DLD1 (cell line): ENCODE measurements around the gene PCDH9.

Source experiments
- in situ Hi-C: cut with HindIII; loops from 2 replicates; pipeline ENCODE4 v1.10.0; 2017; ENCODE audit warnings: low sequenced_read_pairs

The PCDH9 gene

DNA sequence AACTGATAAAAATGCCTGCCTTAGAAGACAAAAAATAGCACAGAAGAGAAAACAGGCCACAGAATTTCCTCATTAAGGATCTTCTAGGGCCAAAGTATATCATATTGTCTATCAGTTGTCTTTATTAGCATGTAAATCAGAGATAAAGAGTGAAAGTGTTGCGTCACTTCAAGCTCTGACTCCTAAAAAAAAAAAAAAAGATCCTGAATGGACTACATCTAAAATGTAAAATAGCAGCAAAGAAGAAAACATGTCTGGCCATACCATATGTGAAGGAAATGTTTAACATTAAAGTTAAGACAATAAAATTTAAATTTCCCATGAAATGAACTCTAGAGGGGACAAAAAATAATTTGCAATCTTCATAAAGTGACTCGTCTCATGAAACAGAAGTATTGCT, 237.4 kb downstream of the PCDH9 start:
- in situ Hi-C loops, result no loop called here

DNA sequence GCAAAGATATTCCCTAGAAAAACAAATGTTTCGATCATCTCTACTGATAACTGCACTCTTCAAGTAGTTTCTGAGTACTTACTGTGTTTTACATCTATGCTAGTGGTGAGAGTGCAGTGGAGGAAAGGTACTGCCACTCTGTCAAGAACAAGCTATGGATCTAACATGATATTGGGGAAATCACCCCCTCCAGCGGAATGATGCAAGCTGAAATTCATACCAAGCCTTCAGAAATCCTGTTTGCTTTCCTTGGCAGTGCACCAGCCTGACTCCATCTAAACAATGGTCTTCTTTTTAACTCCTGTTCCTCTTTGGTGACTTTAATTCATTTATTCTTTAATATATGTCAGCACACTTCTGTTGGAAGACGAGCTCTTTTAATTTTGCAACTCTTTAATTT, 238.0 kb downstream of the PCDH9 start:
- in situ Hi-C loops, result no loop called here

DNA sequence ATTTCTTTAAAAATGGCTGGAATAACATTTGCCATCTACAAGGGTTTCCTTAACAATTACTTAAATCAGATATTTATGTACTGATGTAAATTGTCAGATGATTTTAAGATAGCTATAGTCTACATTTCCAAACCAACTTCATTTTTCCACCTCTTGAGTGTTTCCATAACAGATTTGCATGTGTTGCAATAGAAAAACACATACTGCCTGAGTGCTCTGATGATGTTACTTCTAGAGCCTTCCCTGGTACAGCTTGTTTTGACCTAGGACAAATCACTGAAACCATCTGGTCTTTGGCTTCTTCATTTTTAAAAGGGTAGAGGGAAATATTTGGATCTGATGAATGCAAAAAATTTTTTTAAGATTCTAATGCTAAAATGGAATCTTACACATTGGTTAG, 245.9 kb downstream of the PCDH9 start:
- in situ Hi-C loops, result no loop called here

DNA sequence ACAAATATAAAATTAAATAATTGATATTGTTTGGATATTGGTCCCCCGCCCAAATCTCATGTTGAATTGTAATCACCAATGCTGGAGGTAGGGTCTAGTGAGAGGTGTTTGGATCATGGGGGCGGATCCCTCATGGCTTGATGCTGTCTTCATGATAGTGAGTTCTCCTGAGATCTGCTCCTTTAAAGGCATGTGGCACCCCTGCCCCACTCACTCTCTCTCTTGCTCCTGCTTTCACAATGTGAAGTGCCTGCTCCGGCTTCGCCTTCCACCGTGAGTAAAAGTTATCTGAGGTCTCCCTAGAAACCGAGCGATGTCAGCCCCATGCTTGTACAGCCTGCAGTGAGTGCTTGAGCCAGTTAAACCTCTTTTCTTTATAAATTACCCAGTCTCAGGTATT, 248.2 kb downstream of the PCDH9 start:
- in situ Hi-C loops, result no loop called here

DNA sequence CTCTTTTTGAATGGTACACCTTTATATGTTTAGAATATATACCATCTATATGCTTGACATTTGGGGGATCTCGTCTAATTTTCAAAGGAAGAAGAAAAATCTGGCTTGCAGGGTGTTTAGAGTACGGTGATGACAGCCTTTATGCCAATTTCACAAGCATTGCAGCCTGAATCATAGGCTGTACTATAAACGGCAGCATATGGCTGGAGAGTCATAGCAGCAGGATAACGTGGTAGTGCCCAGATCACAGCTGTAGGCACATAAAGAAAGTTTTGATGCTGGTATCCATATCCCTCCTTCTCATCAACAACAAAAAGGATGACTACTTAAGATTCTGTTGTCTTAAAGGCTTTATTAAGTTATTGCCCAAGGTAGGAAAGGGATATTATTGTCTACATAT, 253.0 kb downstream of the PCDH9 start:
- in situ Hi-C loops, result no loop called here

DNA sequence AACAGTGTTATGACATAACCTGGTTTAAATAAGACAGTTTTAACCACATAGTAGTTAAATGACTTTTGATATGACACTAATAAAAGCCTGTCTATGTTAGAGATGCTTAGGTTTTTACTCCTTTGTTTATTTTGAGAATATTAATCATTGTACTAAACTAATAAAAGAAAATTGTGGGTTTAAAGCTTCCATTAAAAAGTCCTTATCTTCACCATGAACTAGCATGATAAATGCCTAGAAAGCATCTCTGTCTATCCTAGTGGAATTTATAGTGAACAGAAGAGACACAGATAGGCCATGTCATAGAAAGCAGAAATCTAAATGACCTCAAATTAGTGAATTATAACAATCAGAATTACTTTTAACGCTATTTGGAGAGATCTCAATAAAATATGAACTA, 255.2 kb downstream of the PCDH9 start:
- in situ Hi-C loops, result no loop called here

DNA sequence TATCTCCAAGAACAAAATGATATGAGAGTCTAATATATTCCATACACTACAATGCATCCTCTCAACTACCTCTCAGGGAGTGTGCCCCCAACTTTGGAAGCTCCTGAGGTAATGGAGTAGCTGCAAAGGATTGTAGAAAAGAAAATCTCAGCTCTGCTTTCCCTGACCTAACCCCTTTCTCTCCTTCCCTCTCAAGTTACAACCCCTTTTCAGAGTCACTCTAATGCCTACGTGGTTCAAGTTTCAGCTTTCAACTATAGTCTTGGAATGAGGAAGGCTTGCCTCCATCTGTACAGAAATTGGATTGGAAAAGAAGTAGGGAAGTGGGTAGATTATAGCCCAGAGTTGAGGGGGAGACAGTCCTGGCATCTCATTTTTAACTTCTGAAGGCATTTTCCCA, 256.0 kb downstream of the PCDH9 start:
- in situ Hi-C loops, result no loop called here

DNA sequence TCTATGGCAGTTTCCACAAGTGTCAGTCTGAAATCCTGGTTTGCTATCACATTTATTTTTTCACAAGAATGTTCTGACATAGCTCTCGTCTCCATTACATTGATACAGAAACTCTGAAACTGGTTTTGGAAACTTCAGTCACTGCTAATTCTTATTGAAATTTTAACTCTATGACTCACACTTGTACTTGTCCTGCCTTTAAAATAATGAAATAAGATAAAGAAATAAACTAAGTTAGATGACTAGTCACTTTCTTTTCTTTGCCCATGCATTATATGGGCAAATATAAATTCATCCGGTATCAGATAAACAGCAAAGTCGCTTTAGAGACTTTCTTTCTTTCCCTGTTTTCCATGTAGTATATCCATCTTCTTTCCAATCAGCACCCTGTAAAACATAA, 257.5 kb downstream of the PCDH9 start:
- in situ Hi-C loops, result no loop called here

DNA sequence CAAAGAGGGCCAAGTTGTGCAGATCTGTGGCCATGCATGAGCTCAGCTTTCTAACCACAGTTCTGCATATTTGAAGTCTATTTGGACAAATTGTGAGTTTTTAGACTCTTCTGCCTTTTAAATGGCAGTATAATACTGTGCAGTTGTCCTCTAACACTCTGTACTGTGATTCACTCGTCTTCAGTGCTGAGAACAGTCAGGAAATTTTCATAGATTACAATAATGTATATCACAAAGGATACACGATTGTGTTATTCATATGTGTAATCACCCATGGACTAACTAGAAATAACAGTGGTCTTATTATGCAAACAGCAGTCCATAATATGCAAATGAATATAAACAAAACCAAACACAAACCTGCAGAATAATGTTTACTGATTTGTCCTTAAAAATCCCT, 259.1 kb downstream of the PCDH9 start:
- in situ Hi-C loops, result no loop called here

DNA sequence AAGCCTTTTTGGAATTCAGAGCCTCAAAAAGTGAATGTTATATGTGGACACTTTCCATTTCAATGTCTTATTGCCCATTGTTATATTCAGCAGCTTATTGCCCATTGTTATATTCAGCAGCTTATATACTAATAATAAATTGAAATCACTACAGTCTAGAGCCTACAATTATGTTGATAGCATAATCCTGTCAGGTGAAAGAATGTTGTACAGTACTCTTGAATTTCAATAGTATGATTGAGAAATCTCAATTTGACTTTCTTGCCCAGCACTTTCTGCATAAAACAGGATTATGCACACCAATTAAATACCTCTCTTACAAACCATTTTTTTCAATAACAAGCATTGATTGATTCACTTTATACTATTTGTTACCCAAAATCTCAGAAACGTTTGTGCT, 260.8 kb downstream of the PCDH9 start:
- in situ Hi-C loops, result no loop called here

DNA sequence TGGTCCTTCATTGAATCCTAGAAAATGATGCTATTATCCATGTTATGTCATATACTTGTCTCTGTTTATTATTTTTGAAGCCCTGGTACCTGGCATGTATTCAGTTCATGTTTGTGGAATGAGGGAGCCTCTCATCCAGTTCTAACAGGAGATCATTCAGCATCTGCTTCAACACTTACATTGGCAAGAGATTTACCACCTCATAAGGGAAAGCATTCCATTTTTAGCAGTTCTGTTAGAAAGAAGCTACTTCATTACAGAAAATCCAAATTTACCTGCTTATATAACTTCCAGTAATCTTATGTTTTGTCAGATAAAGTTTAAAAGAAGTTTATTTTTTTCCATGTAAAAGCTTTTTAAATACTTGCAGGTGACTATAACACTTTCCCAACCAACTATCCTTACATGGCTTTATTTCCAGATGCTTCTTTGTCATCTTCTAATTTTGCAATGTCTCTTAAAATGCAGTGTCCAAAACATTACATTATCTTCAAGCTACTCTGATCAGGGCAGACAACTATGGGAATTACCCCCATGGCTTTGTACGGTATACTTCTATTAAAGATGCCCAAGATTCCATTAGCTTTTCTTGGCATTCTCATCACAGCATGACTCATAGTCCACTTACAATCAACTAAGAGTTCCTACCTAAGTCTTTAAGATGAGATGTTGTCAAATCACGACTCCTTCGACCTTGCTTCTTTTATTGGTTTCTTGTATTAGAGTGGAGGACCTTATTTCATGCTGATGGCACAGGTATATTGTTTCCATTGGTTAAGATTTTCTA, 262.1 kb downstream of the PCDH9 start:
- in situ Hi-C loops, result no loop called here

DNA sequence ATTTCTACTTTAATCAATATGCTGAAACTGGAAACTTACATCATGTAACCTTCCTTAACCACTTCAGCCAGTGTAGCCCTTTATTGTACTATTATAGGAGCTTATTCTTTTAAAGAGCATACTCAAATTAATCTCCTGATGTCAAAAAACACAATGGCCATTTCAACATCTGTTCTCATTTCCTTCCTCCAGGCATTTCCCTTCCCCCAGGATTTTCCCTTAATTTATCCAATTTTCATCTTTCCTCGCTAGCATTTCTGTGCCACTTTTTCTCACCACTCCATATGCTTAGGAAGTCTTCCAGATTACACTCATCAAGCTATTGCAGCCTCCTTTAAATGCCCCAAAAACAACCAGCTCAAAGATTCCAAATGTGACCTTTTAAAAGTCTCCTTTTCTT, 265.0 kb downstream of the PCDH9 start:
- in situ Hi-C loops, result no loop called here

DNA sequence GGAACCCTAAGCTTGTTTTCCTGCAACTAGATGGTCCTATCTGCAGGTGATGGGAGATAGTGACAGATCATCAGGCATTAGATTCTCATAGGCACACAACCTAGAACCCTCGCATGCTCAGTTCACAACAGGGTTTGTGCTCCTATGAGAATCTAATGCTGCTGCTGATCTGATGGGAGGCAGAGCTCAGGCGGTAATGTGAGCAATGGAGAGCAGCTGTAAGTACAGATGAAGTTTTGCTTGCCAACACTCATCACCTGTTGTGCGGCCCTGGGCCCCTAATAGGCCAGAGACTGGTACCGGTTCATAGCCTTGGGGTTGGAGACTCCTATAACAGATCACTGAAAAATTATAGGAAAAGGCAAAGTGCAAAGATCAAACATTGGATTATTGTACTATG, 267.2 kb downstream of the PCDH9 start:
- in situ Hi-C loops, result no loop called here

DNA sequence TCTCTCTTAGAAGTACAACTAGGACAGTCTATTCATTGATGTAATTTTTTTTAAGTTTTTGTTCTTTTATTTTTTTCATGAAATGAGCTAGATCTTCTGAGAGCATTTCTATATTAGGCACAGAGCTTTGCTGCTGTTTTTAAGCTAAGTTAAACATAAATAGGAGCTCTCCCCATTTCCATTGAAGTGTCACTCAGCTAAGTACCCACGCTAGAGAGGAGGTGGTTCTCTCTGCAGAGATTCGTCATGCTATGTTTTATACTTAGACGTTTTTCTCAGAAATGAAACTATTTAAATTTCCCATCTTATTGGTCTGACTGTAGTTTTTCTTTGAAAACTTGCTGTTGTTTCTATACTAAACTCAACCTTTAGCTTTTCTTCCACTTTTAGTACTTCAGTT, 271.5 kb downstream of the PCDH9 start:
- in situ Hi-C loops, result no loop called here

DNA sequence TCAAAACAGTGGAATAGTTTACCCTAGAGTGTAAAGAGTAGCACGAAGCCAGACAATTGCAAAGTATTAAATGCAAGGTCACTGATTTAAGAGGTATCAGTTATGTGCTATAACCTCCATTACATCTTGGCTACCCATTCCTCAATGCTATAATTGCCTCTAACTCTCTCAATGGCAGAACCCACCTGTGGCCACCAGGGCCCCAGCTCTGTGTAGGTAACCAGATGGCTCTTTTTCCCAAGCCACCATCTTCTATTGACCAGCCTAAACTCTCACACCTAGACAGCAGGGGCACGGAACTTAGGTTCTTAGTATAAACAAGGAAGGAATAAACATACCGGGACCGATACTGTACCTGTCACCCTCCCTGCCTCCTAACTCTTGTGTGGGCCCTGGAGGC, 277.6 kb downstream of the PCDH9 start:
- in situ Hi-C loops, result no loop called here

DNA sequence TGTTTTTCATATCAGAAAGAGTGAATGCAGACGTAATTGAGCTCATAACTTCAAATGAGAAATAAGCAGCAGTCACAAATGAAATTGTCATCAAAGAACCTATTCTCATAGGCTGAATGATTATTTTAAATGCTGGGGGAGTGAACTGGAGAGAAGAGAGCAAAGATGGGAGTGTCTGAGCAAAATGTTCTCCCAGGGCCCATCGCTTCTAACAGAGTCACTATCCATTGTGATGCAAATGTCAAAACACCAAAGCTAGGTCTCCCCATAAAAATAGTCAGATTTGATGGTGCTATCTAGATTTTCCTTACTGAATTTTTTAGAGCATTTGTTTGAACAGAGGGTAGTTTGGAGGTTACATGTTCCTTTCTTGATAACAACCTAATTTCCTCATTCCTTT, 278.7 kb downstream of the PCDH9 start:
- in situ Hi-C loops, result no loop called here

DNA sequence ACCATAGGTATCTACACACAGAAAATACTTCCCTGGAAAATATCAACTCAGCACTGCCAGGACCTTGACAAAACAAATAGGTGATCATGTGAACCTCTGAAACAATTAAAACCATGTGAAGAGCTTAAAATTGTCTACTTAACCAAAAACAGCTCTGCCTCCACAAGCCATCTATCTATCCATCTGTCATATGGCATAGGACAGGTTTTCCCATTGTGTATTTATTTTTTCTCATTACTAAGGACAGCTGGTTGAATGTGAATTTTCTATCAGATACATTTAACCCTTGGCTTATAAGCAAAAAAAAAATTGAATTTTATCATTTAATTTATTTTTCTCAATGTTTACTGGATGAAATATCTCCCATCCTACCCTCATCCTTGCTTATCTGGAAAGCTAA, 279.5 kb downstream of the PCDH9 start:
- in situ Hi-C loops, result no loop called here

DNA sequence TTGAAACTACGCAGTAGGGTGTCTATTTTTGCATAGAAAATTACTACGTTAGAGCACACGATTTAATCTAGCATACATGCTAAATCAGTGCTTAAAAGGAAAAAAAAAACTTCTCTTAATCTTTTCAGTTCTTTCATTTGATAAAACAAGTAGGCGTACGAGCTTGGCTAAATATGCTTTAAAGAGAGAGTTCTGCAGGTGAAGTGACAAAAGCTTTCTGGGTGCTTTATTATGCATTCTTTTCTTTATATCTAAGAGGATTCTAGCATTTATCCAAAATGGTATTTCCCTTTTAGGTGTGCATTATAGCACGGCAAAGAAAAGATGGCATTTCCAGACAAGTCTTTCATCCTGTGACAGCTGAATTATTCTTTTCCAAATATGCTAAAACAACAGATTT, 281.2 kb downstream of the PCDH9 start:
- in situ Hi-C loops, result no loop called here

DNA sequence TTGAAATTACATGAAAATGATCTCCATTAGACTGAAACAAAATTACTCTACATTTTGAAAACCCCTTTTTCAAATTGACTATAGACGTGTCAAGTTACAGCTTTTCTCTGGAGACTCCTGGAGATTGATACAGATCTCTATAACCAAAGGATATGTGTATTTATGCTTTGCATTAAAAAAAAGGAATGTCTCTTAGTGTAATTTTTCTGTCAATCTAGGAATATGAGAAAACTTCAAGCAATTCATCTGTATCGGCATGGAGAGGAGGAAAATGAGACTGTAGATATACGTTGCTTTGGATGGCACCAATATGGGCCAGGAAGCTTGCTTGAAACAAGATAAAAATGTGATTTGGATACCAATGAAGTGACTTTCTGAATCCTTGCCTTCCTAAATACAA, 286.6 kb downstream of the PCDH9 start:
- in situ Hi-C loops, result no loop called here

DNA sequence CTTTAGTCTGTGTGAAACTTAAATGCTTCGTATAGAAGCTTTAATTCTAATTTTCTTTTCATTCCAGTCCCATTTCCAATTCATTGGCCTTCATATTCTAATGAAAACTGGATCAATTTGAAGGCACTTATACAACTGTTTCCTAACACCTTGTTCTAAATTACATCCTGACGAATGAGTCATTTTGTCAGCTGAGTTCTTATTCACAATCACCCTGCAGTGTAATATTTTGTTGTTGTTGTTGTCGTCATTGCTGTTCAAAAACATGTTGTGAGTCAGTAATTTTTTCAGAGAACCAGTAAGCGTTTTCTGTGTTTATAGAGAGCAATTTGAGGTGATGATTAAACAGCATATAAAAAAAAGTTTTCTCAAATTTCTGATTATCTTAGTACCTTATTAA, 290.0 kb downstream of the PCDH9 start:
- in situ Hi-C loops, result no loop called here

DNA sequence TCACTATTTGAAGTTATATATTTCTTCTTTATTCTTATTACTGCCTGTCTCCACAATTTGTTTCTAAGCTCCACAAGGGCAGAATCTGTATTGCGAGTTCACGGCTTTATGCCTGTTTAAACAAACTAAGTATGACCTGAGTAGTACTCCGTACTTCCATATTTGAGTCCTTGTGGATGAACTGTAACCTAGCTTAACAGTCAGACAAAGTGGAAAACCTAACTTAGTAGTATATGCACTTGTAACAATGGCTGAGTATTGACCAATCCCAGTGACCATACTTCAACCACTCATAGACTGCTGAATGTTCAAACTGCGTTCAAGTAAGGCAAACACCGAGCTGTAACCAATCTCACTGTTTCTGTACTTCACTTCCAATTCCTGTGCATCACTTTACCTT, 292.7 kb downstream of the PCDH9 start:
- in situ Hi-C loops, result no loop called here

DNA sequence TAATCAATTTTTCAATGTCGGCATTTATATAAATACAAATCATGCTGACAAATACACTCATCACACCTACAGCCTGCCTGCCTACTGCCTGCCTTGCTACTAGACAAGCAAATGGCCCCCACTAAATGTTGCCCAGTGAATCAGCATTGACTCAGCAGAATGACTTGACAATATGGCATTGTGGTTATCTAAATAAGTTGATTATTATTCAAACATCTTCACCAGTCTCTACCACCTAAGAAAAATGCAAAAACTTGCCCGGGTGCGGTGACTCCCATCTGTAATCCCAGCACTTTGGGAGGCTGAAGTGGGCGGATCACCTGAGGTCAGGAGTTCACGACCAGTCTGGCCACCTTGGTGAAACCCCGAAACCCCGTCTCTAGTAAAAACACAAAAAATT, 296.1 kb downstream of the PCDH9 start:
- in situ Hi-C loops, result no loop called here

DNA sequence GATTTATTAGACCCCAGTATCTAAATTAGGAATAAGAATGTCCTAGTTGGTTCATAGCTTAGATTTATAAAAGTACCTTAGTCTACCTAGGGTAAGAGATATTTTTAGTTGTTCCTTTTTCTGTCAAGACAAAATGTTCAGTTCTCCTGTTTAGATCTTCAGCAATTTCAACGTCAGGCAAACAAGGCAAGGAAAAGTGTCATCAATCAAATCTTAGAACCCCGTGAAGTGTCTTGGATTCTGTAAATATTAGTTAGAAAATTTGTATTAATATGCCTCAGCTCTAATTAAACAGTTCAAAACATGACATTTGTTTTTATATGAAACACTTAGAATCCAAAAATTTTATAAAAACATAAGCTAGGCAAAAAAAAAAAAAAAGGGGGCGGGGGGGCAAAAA, 296.6 kb downstream of the PCDH9 start:
- in situ Hi-C loops, result no loop called here
